SU-DHL-6 (cell line): ENCODE results near the gene RPL28.

Experiments
- H2AFZ ChIP-seq: fragments of 200-600 bp; sonication (generic); 2 replicates; pipeline ENCODE4 v1.6.1; 2014; ENCODE audit warnings: low read depth, mild to moderate bottlenecking, moderate library complexity, mixed read lengths, antibody characterized with exemption, low read length; ENCODE audit not compliant: severe bottlenecking
- H3F3A ChIP-seq: fragments of 200-600 bp; shearing (Covaris generic); 2 replicates; pipeline ENCODE4 v1.6.0; 2016; ENCODE audit warnings: antibody characterized with exemption, mild to moderate bottlenecking; ENCODE audit not compliant: insufficient read depth
- H3K27ac ChIP-seq: fragments of 200-600 bp; sonication (generic); 2 replicates; pipeline ENCODE4 v1.5.1; 2016; ENCODE audit warnings: low read depth, mild to moderate bottlenecking, low read length, moderate library complexity, mixed read lengths
- H3K27me3 ChIP-seq: fragments of 200-600 bp; sonication (generic), shearing (Covaris generic); 2 replicates; pipeline ENCODE4 v1.6.0; 2014; ENCODE audit warnings: mild to moderate bottlenecking, low read length
- H3K36me3 ChIP-seq: fragments of 200-600 bp; sonication (generic); 2 replicates; pipeline ENCODE4 v1.6.1; 2014; ENCODE audit warnings: mild to moderate bottlenecking, low read length, mixed read lengths
- H3K4me2 ChIP-seq: fragments of 300-600, 200-600 bp; shearing (Covaris generic), sonication (generic); 2 replicates; pipeline ENCODE4 v1.6.0; 2014; ENCODE audit warnings: low read length, low read depth, mild to moderate bottlenecking; ENCODE audit not compliant: poor library complexity, severe bottlenecking
- H3K4me3 ChIP-seq: fragments of 200-600 bp; sonication (generic); 2 replicates; pipeline ENCODE4 v1.5.1; 2014; ENCODE audit warnings: antibody characterized with exemption, low read length, mild to moderate bottlenecking, mixed read lengths; ENCODE audit not compliant: insufficient read depth, poor library complexity, severe bottlenecking
- H3K79me2 ChIP-seq: fragments of 200-600 bp; sonication (generic); 2 replicates; pipeline ENCODE4 v1.6.1; 2014; ENCODE audit warnings: mild to moderate bottlenecking, low read length, moderate library complexity; ENCODE audit not compliant: insufficient read depth
- H3K9ac ChIP-seq: fragments of 200-600 bp; sonication (generic); 2 replicates; pipeline ENCODE4 v1.7.0; 2014; ENCODE audit warnings: mild to moderate bottlenecking, low read length
- H3K9me2 ChIP-seq: fragments of 200-600 bp; sonication (generic); replicated peaks from 2 replicates; pipeline ENCODE4 v1.6.1; 2014; ENCODE audit warnings: low read length; ENCODE audit not compliant: insufficient read depth
- H3K9me3 ChIP-seq: fragments of 200-600 bp; sonication (generic); 2 replicates; pipeline ENCODE4 v1.6.1; 2014; ENCODE audit warnings: low read length, mixed read lengths; ENCODE audit not compliant: insufficient read depth
- H4K20me1 ChIP-seq: fragments of 200-600 bp; sonication (generic); 2 replicates; pipeline ENCODE4 v1.6.1; 2014; ENCODE audit warnings: low read depth, mild to moderate bottlenecking, antibody characterized with exemption, low read length, moderate library complexity, mixed read lengths
- EZH2phosphoT487 ChIP-seq: fragments of 200-600 bp; sonication (generic), shearing (Covaris generic); conservative IDR thresholded peaks from 2 replicates; pipeline ENCODE4 v1.6.1; 2018; ENCODE audit warnings: mild to moderate bottlenecking, antibody characterized with exemption, low read length, moderate library complexity, mixed read lengths
- TF ChIP-seq, protein P1 (sequence below): fragments of 200-600 bp; sonication (generic); IDR thresholded peaks from one replicate; pipeline ENCODE4 v1.5.1; 2017; ENCODE audit warnings: antibody characterized with exemption, mild to moderate bottlenecking, low read length, moderate library complexity; ENCODE audit not compliant: insufficient read depth, poor library complexity, severe bottlenecking

The RPL28 gene

DNA sequence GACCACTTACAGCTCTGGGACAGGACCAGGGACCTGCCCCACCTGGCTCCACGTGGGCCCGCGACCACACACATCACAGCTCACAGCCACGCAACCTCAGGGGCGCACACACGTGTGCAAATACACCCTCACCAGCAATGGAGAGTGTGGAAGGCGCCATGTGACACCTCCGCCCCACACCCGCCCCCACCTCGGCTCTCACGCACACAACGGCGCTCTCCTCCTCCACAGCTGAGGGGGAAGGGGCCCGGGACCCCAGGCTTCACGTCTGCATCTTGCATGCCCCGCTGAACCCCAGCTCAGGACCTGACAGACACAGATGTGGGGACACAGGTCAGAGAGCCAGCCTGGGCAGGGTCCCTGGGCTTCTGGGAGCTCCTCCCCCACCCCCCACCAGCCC is 63.7 kb downstream of the RPL28 start:
- Histone ChIP-seq H3K4me2 (no peak overlapping the region), H3K9me3 (no peaks in the 10 kb centered on the region), H3K79me2 (no peaks in the 10 kb centered on the region), H2AFZ (no peak overlapping the region), H3F3A (peaks cover 20% of the 10 kb centered on the region; the same call in 1 of the 2 replicates), H3K27ac (no peak overlapping the region), H3K9ac (no peak overlapping the region), H3K36me3 (no peaks in the 10 kb centered on the region), H3K4me3 (no peak overlapping the region), H3K27me3 (no peaks in the 10 kb centered on the region), H4K20me1 (no peaks in the 10 kb centered on the region), H3K9me2 (no peaks in the 10 kb centered on the region)
- TF ChIP-seq, protein P1, sequence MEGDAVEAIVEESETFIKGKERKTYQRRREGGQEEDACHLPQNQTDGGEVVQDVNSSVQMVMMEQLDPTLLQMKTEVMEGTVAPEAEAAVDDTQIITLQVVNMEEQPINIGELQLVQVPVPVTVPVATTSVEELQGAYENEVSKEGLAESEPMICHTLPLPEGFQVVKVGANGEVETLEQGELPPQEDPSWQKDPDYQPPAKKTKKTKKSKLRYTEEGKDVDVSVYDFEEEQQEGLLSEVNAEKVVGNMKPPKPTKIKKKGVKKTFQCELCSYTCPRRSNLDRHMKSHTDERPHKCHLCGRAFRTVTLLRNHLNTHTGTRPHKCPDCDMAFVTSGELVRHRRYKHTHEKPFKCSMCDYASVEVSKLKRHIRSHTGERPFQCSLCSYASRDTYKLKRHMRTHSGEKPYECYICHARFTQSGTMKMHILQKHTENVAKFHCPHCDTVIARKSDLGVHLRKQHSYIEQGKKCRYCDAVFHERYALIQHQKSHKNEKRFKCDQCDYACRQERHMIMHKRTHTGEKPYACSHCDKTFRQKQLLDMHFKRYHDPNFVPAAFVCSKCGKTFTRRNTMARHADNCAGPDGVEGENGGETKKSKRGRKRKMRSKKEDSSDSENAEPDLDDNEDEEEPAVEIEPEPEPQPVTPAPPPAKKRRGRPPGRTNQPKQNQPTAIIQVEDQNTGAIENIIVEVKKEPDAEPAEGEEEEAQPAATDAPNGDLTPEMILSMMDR, result no peak
- no peak for TF ChIP-seq EZH2phosphoT487

DNA sequence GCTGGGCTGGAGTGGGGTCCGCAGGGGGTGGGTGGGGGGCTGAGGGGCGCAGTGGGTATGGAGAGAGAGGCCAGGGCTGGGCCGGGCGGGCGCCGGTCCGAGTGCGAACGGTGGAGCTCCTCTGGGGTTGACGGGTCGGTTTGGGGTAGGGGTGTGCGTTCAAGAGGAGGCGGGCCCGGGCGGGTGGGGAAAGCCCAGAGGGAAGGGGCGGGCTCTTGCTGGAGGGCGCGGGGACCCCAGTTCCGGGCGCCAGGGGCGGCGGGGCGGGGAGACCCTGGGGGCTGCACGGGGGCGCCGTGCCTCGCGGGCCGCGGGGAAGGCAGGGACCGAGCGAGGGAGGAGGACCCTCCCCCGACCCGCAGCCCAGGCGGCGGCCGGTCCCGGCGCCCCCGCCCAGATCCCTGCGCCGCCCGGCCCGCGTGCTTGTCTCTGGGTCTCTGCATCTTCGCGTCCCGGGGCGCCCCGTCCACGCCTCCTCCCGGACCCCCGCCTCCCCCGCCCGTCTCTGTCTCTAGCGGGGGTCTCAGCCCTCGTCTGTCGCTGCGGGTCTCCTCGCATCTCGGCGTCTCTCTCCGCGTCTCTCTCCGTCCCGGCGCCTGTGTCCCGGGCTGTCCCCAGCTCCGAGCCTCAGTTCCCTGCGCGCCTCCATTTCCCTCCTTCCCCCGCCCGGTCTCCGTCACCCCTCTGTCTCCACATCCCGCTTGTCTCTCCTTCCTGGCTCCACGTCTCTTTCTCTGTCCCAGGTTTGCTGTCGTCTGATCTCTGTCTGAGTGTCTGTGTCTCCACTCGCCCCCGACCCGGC is 65.6 kb downstream of the RPL28 start:
- Histone ChIP-seq H3K9me2 (no peaks in the 10 kb centered on the region), H3K4me3 (no peak overlapping the region), H3K36me3 (no peaks in the 10 kb centered on the region), H3K9me3 (no peaks in the 10 kb centered on the region), H3K27ac (no peak overlapping the region), H2AFZ (no peak overlapping the region), H3K4me2 (peak overlapping the region; percentile 40), H3K9ac (no peak overlapping the region; the same call in 1 of the 2 replicates), H4K20me1 (no peaks in the 10 kb centered on the region), H3F3A (peaks cover 20% of the 10 kb centered on the region; the same call in 1 of the 2 replicates), H3K27me3 (no peaks in the 10 kb centered on the region), H3K79me2 (no peaks in the 10 kb centered on the region)
- no peak for TF ChIP-seq EZH2phosphoT487
- TF ChIP-seq, protein P1, result no peak

DNA sequence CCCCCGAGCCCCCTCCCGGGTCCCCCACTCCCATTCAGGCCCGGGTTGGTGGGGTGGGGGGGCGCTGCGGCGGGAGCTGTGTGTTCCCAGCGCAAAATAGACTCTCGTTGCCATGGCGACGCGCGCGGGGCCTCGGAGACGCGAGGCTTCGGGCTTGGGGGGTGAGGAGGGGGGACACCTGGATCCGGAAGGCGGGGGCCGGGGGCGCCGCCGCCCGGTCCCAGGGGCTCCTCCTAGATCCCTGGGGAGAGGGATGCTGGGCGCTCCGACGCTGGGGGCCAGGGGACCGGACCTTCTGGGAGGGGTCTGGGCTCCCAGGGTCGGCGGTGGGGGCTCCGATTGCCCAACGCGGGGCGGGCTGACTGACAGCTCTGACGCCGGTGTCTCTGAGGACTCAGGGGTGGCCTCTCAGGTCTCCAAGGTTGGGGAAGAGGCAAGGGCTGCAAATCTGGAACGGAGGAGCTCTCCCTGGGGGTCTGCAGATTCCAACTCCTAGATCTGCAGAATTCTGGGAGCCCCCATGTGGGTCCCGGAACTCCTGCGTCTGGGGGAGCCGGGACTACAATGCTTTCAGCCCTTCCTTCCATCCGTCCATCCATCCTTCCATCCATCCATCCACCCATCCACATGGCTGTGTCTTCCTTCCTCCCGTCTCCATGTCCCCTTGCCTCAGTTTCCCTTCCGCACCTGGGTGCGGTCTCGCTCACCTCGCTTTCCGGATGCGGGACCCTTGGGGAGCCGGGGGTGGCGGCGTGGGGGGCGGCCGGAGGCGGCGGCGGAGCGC is 66.4 kb downstream of the RPL28 start:
- Histone ChIP-seq H4K20me1 (no peaks in the 10 kb centered on the region), H3K79me2 (no peaks in the 10 kb centered on the region), H3K9me3 (no peaks in the 10 kb centered on the region), H3K27me3 (no peaks in the 10 kb centered on the region), H3K9ac (no peak overlapping the region), H3K4me3 (no peak overlapping the region), H3K9me2 (no peaks in the 10 kb centered on the region), H3F3A (peaks cover 17% of the 10 kb centered on the region; the same call in 1 of the 2 replicates), H3K27ac (no peak overlapping the region), H3K36me3 (no peaks in the 10 kb centered on the region), H3K4me2 (peak overlapping the region; percentile 40), H2AFZ (no peak overlapping the region)
- TF ChIP-seq, protein P1, result no peak
- TF ChIP-seq EZH2phosphoT487, result no peak
